Mononuclear cell (primary cell): ENCODE measurements around the gene SGMS1. TPM values are rescaled to one million over a fixed set of nuclear protein-coding genes. Genes with fewer than 3 reads are reported as not detected.
"Not testable (repeated sequence)": the region's sequence is repeated elsewhere in the genome, so short reads cannot be mapped to it uniquely, and the experiment has no call there.

Experiments used
- H3K27me3 ChIP-seq: 2 replicates; pipeline ENCODE4 v1.6.0; 2011; ENCODE audit warnings: low read length, control low read depth; ENCODE audit not compliant: insufficient read depth
- H3K4me1 ChIP-seq: 2 replicates; pipeline ENCODE4 v1.5.1; 2011; ENCODE audit warnings: mild to moderate bottlenecking, low read length, control low read depth; ENCODE audit not compliant: insufficient read depth
- H3K4me3 ChIP-seq: 2 replicates; pipeline ENCODE4 v1.5.1; 2011; ENCODE audit warnings: mild to moderate bottlenecking, low read length, moderate library complexity
- H3K9me3 ChIP-seq: 2 replicates; pipeline ENCODE4 v1.5.1; 2011; ENCODE audit warnings: low read depth, mild to moderate bottlenecking, control low read depth, low read length
- total RNA-seq: library from RNA; depleted of rRNA; stranded (reverse); fragments of >200 nt; gene quantifications from one replicate; pipeline ENCODE4 v1.2.3, GENCODE V29; 2012

SGMS1 gene
- total RNA-seq: 62.8 TPM

- H3K9me3 ChIP-seq: no peaks in the 10 kb centered on the region
- no peaks in the 10 kb centered on the region for H3K27me3 ChIP-seq
- H3K4me3 ChIP-seq: peak within 1 kb of the TSS; percentile 91
- H3K4me1 ChIP-seq: peaks cover 37% of the 10 kb centered on the region
These were observed at the start of gene SGMS1 for GRCh38 chr10:50623663-50624412. TSS of gene SGMS1 (minus strand) at chr10:50623956. CDS start at chr10:50344114, 279,842 bp downstream.

DNA sequence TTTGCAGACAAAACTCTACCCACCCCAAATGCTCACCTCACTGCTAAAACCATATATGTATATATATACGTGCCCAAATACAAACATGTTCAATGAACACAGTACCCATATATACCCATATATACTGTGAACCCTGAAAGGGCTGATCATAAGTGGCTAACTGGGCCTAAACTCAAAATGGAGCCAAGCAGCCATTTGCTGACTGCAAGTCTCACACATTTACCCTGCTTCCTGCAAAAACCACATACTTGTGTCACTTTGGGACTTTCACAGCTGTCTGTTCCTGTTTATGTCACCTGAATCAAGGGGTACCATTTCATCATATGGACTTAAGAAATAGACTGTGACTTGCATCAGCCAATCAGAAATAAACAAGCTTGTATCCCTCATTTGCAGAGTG lies 48.4 kb upstream of the SGMS1 start:
- H3K4me3 ChIP-seq, H3K9me3 ChIP-seq, H3K4me1 ChIP-seq, H3K27me3 ChIP-seq: not testable (repeated sequence)

DNA sequence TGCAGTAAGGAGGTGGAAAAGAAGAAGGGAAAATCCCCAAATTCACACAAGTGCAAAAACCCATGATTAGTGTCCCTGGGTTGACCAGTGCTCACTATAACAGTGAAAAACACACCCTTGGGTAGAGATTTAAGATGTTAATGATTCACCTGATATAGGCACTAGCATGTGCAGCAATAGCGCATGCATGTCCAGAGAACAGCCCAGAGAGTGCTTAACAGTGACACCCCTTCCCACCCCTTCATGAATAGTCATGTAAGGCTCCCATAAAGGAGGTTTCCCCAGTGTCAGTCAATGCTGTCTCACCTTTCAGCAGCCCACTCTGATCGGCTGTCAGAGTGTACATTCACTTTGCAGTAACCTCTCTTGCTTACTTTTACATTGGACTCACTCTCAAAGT lies 47.9 kb upstream of the SGMS1 start:
- H3K27me3 ChIP-seq, H3K4me1 ChIP-seq, H3K9me3 ChIP-seq, H3K4me3 ChIP-seq: not testable (repeated sequence)

DNA sequence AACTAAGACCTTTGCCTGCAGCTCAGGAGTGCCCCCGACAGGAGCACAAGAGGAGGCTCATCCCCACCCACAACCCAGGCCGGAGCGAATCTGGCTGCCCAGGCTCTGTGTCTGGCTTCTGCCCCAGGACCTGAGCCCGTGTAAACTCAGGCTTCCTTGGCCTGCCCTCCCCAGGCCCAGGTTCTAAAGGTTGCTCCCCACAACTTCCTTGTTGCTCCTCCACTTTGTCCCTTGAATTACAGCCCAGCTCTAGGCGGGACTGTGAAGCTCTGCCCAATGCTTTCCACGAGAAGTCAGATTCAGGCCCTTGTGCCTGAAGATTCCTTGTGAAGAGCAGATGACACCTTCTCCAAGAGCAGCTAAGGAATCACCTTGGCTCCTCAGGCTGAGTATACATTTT lies 46.2 kb upstream of the SGMS1 start:
- not testable (repeated sequence) for H3K4me1 ChIP-seq, H3K27me3 ChIP-seq, H3K4me3 ChIP-seq, H3K9me3 ChIP-seq

DNA sequence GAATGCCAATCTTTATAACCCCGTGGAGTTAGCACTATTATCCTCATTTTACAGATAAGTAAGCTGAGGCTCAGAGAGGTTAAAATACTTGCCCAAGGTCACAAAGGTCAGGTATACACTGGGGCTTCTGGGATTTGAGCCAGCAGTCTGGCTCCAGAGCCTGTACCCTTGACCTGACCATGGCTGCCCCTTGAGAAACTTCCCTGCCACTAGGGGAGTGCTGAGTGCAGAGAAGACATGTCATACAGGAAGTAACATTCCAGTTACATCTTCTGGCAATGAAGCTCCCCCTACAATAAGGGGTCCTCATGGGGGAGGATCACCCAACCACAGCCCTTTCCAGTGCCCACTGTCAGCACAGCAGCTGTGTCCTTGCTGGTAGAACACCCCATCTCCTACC lies 43.6 kb upstream of the SGMS1 start:
- not testable (repeated sequence) for H3K4me3 ChIP-seq, H3K4me1 ChIP-seq, H3K9me3 ChIP-seq, H3K27me3 ChIP-seq

DNA sequence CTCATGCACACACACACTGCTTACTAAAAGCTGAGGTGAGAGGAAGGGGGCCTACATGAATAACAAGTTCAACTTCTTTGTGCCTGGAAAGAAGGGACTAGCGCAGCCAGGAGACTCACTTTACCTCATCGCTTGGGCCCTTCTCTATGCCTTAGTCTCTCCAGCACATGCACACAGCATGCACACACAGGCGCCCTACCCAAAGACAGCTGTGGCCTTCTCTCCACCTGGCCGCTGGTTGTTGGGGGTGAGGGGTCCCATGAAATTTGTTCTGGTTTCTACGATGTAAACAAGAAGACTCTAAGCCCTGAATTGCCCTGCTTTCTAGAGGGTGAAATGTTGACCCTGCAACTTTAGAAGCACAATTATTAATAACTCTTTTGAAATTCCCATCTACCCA lies 38.7 kb upstream of the SGMS1 start:
- H3K4me1 ChIP-seq: peaks cover 18% of the 10 kb centered on the region
- H3K27me3 ChIP-seq, H3K4me3 ChIP-seq, H3K9me3 ChIP-seq: not testable (repeated sequence)

GRCh38 chr10:50661563-50661962 lies 37.8 kb upstream of the SGMS1 start:
- H3K9me3 ChIP-seq, H3K4me3 ChIP-seq, H3K27me3 ChIP-seq: not testable (repeated sequence)
- peaks cover 18% of the 10 kb centered on the region for H3K4me1 ChIP-seq

GRCh38 chr10:50659865-50660730 lies 36.3 kb upstream of the SGMS1 start:
- Histone ChIP-seq H3K4me3 (peak overlapping the region; percentile 44), H3K4me1 (peaks cover 18% of the 10 kb centered on the region)
- not testable (repeated sequence) for H3K9me3 ChIP-seq, H3K27me3 ChIP-seq

DNA sequence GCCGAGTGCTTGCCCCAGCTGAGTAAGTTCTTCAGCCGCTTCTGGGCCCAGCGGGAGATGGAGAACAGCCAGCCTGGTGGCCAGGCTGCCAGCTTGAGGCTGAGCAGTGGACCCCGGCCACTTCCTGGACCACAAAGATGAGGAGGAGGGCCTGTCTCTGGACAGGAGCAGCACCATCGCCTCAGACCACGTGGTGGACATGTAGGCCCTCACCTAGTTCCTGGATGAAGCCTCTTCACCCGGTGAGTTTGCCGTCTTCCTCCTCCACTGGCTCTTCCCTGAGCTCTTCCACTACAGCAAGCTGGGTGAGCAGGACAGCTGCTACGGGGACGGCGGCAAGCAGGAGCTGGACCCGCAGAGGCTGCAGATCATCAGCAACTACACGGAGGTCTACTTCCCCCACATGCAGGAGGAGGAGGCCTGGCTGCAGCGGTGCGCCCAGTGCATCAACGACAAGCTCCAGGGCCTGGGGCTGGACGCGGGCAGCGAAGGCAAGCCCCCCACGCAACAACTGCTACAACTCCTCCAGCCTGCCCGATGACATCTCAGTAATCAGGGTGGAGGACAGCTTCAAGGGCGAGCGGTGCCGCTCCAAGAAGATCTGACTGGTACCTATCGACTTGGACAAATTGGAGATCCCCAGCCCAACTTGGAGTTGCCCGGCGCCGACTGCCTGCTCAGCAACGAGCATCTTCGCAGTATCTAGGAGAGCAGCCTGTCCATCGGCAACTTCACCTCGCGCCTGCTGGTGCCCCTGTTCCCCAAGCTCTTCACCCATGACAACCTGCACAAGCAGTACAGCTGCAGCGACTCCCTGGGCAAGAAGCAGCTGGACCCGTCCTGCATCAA lies 35.5 kb upstream of the SGMS1 start:
- Histone ChIP-seq H3K4me1 (peaks cover 18% of the 10 kb centered on the region), H3K4me3 (peak overlapping the region; percentile 44)
- H3K9me3 ChIP-seq, H3K27me3 ChIP-seq: not testable (repeated sequence)

DNA sequence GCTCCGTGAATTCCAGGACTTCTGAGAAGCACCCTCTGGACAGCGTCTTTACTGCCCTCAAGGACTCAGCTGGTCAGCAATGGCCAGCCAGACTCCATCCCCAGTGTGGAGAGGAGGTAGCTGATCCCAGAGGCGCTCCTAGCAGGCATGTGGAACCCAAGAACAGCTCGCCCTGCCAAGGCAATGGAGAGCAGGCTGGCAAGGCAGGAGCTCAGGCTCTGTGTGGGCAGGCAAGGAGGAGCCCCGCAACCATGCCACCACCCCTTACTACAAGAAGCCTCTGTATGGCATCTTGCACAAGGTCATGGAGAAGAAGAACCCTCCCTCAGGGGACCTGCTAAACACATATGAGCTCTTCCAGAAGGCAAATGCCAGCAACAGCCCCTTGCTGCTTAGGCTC lies 34.4 kb upstream of the SGMS1 start:
- no peaks in the 10 kb centered on the region for H3K27me3 ChIP-seq
- no peak overlapping the region for H3K4me3 ChIP-seq
- H3K9me3 ChIP-seq: no peaks in the 10 kb centered on the region
- H3K4me1 ChIP-seq: peaks cover 26% of the 10 kb centered on the region

DNA sequence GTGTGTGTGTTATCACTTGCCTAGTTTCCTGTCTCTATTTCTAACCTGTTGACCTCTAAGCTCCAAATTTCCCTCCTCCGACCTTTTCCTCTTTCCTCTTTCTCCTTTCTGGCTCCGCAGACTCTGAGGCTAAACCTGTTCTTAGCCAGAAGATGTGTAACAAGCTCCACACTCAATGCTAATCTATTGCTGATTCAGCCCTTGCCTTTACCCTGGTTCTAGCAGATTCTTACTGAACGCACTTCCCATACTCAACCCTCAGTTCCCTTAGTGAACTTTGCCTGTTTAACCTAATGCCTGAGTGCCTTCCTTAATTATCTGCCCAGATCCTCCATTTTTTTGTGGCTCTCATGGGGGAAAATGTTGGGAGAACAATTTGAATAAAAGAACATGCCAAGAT lies 30.0 kb upstream of the SGMS1 start:
- Histone ChIP-seq H3K9me3 (no peaks in the 10 kb centered on the region), H3K4me3 (no peak overlapping the region), H3K27me3 (no peaks in the 10 kb centered on the region), H3K4me1 (peaks cover 12% of the 10 kb centered on the region)

DNA sequence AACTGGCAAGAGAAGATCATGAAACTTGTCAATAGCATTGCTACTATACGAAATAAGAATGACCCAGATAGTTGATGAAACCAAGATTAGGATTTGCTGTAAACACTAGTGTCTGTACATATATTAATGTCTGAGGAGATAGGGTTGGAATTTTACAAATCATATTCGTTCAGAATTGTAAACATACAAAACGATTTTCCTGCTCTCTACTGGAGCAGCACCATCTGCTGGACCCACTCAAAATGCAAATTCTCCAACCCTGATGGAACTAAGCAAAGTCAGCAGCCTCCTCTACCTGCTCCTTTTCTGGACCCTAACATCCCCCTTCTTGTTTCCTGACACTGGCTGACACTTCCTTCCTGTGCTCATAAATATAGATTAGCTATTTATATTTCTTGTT lies 29.4 kb upstream of the SGMS1 start:
- no peaks in the 10 kb centered on the region for H3K9me3 ChIP-seq
- H3K4me1 ChIP-seq: peaks cover 12% of the 10 kb centered on the region
- no peak overlapping the region for H3K4me3 ChIP-seq
- H3K27me3 ChIP-seq: no peaks in the 10 kb centered on the region

DNA sequence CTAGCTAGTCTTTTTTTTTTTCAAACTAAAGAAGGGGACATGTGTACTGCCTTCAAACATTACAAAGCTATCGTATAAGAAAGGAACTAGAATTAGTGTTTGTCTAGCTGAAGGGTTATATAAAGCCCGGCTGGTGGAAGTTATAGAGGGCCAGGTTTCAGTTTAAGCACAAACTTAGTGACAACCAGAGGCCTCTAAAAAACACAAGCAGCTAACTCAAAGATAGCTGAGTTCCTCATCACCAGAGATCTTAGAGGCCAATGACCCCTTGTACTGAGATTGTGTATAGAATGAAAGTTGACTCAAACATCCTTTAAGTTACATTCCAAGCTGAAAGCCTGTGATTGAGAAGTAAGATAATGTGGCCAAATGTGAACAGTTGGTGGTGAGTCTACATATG lies 28.1 kb upstream of the SGMS1 start:
- Histone ChIP-seq H3K27me3 (no peaks in the 10 kb centered on the region), H3K9me3 (no peaks in the 10 kb centered on the region), H3K4me3 (no peak overlapping the region), H3K4me1 (peaks cover 15% of the 10 kb centered on the region)

DNA sequence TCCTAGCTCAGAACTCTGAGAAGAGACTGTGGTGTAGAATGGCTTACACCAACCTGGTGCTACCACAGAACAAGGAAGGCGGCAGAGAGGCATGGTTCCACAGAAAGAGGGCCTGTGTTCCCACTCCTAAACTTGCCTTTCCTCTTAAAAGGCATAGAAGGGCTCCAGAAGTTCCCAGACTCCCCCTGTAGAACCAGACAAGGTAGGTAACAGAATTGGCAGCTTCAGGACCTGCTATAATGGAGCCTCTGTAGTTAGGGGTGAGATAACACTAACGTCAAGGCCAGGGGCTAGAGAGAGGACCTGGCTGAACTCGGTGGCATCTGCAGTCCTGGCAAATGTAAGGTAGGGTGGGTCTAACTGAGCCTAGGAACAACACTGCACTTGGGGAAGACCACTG lies 26.7 kb upstream of the SGMS1 start:
- no peaks in the 10 kb centered on the region for H3K9me3 ChIP-seq
- H3K27me3 ChIP-seq: no peaks in the 10 kb centered on the region
- H3K4me1 ChIP-seq: peaks cover 15% of the 10 kb centered on the region
- no peak overlapping the region for H3K4me3 ChIP-seq

GRCh38 chr10:50648935-50649227 lies 25.1 kb upstream of the SGMS1 start:
- H3K4me1 ChIP-seq: peaks cover 14% of the 10 kb centered on the region
- no peak overlapping the region for H3K4me3 ChIP-seq

More at GRCh38 chr10:50648935-50649227, 25.1 kb upstream of the SGMS1 start:
- Histone ChIP-seq H3K9me3 (no peaks in the 10 kb centered on the region), H3K27me3 (no peaks in the 10 kb centered on the region)
